HG03103 (cell line): Measurements from ENCODE around the gene DLGAP4.
"Not testable (repeated sequence)": the region's sequence is repeated elsewhere in the genome, so short reads cannot be mapped to it uniquely, and the experiment has no call there.

Source experiments
- ATAC-seq: cut with Tn5 transposase; IDR thresholded peaks from one replicate; pipeline ENCODE4 v1.9.1; 2021; ENCODE audit warnings: low read depth; ENCODE audit not compliant: unreplicated experiment

The DLGAP4 gene

DNA sequence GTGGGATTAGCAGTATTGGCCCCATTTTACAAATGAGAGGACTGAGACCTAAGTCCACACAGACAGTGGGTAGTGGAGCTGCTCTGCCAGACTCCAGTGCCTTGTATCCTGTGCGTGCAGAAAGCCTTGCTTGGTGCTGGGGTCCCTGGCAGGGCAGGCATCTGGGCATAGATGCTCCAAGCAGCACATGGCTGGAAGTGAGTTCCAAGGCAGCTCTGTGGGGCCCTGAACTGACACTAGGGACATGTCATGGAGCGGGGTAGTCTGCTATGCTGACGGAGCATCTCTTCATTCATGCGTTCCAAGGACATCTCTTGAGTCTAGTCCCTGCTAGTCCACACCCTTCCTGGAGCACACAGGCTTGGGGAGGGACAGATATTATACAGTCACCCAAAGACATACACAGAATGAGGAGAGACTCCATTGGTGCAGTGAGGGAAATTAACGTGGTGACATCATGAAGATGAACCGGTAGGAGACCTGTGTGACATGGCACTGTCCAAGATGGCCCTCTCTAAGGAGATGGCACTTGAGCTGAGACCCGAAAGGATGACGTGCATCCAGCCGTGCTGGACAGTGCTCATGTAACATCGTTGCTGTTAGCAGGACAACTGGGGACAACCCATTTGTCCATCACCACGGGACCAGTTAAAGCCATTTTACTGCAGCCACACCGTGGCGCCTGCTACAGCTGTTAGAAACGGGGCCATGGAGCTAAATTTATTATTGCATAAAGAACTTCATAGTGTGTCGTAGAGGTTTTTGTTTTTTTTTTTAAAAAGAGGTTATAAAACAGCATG lies 65.1 kb downstream of the DLGAP4 start:
- no peak for ATAC-seq

DNA sequence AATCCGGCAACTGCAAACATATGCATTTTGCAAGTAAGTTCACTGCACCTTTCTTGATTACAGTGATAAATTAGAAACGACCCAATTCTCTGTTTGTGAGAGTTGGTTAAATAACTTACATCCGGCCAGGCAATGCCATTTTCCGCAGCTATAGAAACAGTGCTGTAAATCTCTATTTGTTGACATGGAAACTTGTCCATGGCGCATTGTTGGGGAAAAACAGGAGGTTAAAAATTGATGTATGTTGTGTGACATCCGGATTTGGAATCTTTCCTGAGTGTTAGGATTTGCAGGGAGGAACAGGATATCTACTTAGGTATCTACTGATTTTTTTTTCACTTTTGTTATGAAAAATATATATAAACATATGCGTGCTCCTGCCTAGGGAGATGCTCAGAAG lies 66.5 kb downstream of the DLGAP4 start:
- ATAC-seq, result no peak

DNA sequence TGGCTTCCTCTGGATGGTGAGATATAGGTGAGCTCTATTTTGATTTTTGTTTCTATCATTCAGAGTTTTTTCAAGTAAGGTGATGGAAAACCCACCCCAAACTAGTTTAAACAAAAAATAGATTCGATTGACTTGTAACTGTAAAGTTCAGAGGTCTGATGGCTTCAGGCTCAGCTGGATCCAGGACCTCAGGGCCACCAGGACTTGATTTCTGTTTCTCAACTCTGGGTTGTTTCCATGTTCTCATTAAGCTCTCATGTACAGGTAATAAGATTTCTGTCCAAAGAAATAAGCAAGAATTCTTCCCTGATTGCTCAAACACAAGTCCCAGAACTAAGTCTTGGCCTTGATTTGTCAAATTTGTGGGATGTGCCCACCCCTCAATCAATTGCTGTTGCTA lies 67.0 kb downstream of the DLGAP4 start:
- no peak for ATAC-seq

DNA sequence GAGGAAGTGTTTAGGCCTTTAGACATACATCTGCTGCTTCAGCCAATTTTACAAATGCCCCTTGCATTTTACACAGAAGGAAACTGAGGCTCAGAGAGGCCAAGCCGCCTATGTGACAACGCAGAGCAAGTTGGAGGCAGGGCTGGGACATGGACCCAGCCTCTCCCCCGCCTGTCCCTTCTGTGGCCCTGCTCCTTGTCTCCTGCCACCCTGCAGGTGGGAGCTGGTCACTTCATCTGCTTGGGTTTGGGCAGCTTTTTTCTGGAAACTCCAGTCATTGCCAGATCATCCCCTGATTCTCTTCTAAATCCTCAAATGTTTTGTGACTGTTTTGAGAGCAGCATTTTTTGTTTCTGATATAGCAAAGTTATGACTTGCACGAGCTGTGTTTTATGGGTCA lies 68.9 kb downstream of the DLGAP4 start:
- ATAC-seq, result no peak

DNA sequence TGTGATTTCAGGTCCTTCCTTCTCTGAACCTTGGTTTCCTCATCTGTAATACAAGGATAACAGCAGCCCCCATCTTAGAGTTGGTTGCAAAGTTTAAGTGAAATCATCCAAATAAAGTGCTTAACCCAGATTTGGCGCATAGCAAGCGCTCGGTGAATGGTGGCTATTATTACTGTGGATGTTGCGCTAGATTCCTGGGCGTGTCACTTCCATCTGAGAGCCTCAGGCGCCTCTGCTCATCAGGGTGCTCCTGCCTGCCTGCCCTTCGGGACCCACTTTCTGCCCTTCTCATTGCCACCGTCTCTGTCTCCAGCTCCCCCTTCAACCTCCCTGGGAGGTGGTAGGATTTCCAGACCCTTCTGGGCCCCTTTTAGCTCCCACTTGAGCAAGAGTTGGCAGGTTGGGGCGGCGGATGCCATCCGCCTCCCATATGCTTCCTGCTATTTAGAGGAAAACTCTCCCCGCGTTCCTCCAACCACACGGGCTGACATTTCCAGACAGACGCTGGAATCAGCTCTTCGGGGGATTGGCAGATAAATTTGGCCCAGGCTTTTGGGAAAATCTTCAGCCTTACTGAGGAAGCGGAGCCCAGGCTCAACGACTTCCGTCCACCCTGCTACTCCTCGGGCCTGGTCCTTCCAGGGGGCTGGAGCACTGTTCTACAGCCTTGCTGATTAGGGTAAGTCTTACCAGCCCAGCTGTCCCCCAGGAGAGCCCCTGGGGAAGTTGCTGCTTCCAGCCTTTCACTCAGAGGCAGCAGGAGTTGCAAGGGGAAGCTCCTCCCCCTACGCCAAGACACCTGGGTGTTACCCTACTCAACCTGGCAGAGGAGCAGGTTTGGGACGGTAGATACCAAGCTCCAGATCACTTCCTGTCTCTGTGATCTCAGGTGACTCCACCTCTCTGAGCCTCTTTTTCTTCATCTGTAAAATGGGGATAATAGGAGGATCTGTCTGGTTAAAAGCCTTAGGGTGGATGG lies 71.5 kb downstream of the DLGAP4 start:
- ATAC-seq, result no peak

DNA sequence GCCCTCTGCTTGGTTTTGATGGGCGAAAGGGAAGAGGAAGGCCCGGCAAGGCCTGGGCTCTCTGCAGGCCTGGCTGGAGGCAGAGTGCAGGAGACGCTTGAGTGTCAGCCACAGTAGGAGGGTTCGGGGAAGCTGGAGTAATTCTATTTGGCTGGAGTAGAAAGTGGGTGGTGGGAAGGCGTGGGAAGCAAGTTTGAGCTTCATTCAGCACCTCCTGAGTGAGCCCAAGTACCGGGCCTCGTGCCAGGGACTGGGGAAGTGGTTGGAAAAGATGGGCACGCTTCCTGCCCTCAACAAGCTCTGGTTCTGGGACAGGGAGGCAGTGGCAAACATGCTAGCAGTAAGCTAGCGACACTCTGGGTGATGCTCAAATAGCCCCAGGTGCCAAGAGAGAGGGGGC lies 72.5 kb downstream of the DLGAP4 start:
- no peak for ATAC-seq

DNA sequence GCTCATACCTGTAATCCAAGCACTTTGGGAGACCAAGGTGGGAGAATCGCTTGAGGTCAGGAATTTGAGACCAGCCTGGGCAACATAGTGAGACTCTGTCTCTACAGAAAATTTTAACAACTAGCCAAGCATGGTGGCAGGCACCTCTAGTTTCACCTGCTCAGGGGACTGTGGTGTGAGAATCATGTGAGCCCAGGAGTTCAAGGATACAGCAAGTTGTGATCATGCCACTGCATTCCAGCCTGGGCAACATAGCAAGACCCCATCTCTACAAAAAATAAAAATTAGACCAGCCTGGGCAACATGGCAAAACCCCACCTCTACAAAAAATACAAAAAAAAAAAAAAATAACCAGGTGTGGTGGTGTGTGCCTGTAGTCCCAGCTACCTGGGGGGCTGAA lies 73.8 kb downstream of the DLGAP4 start:
- ATAC-seq, result not testable (repeated sequence)

DNA sequence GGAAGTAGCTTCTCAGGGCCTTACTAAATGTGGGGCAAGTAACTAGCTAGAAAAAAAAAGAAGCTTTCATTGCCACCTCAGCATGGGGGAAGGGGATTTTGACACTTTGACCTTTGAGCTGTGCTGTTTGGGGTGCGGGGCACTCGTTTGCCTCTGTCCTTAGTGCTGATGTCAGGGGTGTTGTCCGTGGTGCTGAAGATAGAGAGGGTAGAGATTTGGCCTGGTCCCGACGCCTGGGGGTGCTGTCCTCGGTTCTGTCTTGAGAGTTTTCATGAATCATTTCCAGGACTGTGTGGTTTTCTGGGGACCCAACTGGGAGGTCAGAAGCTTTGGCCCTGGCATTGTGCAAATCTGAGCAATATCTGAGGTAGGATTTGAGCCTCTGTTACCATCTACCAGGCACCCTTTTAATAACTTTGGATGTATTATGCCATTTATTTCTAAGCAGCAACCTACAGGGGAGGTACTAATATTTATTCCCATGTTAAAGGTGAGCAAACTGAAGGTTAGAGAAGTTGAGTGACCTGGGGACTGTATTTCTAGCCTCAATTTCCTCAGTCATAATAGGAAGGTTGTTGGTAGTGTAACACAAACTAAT lies 78.0 kb downstream of the DLGAP4 start:
- ATAC-seq, result no peak

DNA sequence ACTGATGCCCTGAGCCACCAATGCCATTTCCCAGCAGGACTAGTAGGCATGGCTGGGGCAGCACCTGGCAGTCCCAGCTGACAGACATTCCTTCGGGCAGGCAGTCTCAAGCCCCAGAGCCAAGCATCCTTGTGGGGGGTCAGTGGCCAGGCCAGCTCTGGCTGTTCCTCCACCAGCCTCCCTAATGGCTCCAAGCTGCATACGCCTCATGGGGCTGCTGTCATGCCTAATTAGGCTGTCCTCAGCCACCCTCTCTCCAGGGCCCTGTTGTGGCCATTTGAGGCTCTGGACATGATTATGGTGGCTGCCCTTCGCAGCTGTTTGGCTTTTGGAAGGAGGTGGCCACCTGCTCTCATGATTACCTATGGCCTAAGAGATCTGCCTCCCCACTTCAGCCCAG lies 79.4 kb downstream of the DLGAP4 start:
- ATAC-seq, result no peak

DNA sequence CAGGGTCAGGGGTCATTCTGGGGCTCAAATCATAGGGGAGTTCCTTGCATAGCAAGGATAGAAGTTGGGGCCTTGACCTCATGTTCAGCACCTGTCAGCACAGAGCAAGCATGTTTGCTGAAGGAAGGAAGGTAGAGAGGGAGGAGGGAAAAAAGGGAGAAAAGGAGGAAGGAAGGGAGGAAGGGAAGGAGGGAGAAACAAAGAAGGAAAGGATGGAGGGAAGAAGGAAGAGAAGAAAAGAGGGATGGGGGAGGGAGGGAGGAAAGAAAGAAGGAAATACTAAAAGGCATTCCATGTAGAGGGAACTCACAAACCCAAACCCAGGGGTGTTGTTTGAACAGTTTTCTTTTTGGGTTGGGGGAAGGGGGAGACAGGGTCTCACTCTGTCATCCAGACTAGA lies 80.1 kb downstream of the DLGAP4 start:
- ATAC-seq, result no peak

DNA sequence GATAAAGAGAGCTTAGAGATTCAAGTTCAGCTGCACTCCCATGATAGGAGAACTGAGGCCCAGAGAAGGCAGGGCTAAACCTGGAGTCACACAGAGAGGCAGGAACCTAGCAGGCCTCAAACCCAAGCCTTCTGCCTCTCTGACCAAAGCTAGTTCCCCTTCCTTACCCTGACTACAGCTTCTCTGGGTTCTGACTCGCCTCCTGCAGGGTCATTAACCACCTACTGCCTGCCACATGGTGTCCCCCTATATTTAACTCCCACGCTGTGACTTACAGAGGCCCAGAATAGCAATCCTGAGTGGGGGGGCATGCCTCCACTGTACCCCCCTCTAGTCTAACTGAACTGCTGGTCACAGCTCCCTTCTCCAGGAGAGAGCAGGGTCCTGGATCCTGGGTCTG lies 84.1 kb downstream of the DLGAP4 start:
- ATAC-seq, result no peak

DNA sequence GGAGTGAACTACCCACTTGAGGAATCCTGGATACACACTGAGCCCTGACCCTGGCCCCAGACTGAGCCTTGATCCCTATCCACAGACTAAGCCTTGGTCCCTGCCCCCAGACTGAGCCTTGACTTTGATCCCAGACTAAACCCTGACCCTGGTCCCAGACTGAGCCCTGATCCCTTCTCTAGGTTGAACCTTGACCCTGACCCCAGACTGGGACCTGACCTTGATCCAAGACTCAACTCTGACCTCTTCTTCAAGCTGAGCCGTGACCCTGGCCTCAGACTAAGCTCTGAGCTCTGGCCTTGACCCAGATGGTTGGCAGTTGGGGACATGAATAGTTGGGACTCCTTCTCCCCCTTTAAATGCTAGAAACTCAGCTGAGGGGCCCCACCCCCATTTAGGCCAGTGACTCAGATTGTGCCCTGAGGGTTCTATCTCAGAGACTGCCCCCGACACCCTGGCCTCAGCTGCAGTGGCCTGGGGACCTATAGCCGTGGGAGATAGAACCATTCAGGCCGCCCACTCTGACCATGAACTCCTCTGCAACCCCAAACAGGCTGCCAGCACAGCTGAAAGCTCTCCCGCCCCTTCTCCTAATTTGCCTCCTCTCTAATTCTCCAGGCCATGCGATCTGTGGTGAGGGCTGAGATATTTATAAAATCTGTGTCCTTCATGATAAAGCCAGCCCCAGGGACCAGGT lies 84.7 kb downstream of the DLGAP4 start:
- ATAC-seq, result no peak

DNA sequence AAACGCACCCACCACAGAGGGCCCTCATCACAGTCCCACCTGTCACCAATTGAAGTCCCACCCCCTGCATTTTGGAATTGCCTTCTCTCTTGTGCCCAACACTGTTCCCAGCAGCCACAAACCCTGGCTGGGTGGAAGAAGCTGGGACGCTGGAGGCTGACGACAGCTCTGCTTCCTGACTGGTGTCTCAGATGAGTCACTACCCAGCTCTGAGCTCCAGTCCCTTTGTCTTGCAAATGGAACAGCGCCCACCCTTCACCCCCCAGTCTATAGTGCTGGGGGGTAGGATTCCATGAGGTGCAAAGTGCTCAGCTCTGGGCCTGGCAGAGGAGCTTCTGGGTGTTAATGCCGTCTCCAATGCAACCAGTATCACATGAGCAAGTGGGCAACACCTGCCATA lies 85.3 kb downstream of the DLGAP4 start:
- ATAC-seq, result no peak

DNA sequence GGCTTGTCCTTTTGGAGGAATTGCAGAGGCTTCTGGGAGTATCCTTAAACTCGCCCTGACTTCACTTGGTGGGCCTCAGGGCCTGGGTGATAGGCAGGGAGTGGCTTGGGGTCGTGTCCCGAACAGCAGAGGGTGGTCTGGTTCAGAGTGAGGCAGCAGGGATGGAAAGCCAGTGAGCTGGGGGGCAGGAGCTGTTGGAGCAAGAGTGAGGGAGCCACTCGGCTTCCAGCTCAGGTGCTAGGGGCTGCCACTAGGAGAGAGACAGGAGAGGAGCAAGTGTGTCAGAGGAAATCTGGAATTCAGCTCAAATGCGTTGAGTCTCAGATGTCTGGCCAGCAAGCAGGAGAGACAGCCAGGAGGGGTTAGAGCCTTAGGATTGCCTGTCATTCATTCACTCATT lies 85.8 kb downstream of the DLGAP4 start:
- ATAC-seq, result no peak

DNA sequence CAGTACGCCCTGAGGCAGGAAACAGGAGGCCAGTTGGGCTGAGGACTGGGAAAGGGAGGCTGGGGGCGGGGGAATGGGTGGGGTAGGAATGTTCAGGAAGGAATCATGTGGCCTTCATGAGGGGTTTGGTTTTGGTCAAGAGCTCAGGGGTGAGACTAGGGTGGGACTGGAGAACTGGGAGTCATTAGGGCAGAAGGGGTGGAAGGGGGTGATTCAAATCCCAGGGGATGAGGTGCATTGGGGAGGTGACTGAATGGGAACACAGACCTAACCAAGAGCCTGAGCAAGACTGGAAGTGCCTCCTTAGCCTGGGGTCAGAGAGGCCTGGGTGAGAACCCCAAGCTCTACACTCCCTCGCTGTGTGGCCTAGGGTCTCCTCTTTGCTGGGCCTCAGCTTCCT lies 86.8 kb downstream of the DLGAP4 start:
- ATAC-seq, result no peak

DNA sequence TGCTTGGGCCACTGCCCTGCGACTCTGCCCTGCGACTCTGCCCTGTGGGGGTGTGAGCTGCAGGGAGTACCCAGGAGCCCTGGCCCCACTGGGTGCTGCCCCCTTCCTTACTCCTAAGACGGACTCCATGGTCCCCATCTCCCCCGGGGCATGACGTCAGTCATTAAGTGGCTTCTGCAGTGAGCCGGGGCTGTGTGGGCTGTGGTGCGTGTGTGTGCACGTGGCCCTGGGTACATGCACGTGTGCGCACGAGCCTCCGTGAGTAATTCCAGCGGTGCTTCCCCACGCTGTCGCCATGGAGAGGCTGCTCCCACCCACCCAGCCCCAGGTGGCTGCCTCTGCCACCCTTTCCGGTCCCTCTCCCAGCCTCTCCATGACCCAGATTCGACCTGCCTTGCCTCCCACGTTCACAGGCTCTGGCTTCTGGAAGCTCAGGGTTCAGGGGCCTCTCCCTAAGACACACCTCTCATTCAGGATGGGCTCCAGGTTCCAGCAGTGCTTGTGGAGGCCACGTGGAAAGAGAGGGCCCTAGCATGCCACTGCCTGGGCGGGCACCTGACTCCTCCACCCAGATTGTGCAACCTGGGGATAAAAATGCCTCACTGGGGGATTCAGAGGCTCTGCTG lies 88.3 kb downstream of the DLGAP4 start:
- no peak for ATAC-seq

DNA sequence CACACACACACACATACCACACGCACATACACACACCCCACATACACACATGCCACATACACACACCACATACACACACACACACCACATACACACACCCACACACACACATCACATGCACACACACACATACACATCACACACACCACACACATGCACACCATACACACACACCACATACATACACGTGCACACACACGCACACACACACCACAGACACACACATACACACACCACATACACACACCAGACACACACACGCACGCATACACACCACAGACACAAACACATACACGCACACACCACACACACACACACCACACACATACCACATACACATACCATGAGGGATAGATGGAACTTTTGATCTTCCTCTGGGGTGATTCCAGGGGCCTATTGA lies 90.2 kb downstream of the DLGAP4 start:
- ATAC-seq, result no peak

DNA sequence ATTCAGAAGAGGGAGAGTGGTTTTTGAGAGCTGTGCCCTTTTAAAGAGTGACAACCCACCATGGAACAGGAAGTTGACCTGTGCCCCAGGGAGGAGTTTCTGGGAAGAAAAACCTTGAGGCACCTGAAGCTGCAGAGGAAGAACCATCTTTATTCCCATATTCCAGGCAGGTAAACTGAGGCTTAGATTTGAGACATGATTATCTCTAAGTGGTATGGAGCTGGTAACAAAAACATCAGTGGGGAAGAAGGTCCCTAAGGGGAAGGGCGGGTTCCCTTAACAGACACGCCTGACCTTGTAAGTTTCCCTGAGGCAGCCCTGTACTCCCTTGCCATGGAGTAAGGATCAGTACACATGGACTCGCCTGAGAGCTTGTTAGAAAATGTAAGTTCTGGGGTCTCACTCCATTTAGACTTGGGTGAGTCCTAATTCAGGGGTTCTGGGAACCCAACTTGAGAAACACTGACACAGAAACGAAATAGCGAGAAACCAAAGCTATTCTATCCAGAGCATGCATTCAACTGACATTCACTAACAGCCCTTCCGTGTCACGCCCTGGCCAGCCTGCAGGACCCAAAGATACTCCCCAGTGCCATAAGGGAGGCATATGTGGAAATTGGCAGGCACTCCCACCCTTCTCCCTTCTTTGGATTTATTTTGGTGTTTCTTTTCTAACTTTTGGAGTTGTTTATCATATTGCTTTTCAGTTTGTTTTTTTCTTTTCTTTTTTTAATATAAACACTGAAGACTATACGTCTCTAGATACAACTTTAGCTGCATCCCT lies 90.9 kb downstream of the DLGAP4 start:
- ATAC-seq, result no peak

DNA sequence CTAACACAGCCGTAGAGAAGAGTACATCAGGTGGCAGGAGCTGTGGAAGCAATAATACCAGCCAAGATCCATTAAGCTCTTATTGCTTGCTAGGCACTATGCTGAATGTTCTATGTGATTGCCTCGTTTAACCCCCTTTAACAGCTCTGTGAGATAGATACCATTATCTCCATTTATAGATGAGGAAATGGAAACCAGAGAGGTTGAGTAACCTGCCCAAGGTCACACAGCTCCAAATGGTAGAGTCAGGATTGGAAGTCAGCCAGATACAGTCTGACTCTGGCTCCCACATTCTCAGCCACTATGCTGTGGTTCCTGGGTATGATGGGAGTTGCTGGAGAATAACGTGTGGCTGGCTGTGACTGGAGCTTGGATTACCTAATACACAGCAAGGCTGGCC lies 92.4 kb downstream of the DLGAP4 start:
- no peak for ATAC-seq
